GM18526 (cell line): ENCODE data around the gene DDAH1.

Experiments
- POLR2A ChIP-seq: IDR thresholded peaks from 3 replicates; pipeline ENCODE4 v1.6.1; 2011; ENCODE audit not compliant: insufficient read length; ENCODE audit errors: extremely low read depth

The DDAH1 gene

DNA sequence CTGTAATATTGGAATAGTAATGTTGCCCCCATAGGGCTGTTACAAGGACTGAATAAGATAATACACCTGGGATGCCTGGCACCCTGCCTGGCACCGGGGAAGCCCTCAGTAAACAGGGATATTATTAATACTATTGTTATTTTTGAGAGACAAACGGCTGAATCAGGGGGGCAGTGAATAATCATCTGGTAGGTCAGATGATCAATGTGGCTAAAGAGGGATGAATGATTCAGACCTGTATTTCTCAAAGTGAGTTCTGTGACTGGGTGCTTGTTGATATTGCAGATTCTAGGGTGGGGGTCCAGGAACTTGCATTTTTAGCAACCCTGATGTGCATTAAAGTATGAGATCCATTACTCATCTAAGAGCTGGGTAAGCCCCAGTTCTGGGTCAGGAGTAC, 142.3 kb downstream of the DDAH1 start:
- TF ChIP-seq POLR2A: no peak

- no peak for TF ChIP-seq POLR2A
Measured at GRCh38 chr1:85321237-85321964, 143.6 kb downstream of the DDAH1 start.

- TF ChIP-seq POLR2A: no peak
Measured at GRCh38 chr1:85320371-85321131, 144.4 kb downstream of the DDAH1 start.

DNA sequence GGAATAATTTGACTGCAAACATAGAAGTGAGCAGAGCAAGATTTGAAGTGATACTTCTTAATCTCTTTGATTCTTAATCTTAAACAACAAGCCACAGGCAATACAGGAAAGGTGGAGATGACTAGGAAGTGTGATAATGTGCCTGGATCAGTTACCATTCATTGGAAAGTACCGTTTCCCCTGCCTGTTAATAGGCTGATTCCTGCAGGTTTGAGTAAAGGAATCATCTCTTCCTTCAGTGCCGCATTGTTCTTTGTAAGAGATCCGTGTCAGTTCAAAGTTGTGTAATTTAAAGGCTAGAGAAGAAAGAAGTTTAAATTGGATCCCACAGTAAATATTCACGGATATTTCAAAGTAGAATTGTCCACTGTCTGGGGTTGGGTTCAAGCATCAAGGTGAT, 145.0 kb downstream of the DDAH1 start:
- TF ChIP-seq POLR2A: no peak

- no peak for TF ChIP-seq POLR2A
Measured at GRCh38 chr1:85319491-85319890, 145.5 kb downstream of the DDAH1 start.

GRCh38 chr1:85318217-85318616, 146.7 kb downstream of the DDAH1 start:
- TF ChIP-seq POLR2A: no peak

GRCh38 chr1:85317560-85317959, 147.4 kb downstream of the DDAH1 start:
- TF ChIP-seq POLR2A: no peak

- TF ChIP-seq POLR2A: no peak
Measured at GRCh38 chr1:85316321-85316720, 148.6 kb downstream of the DDAH1 start.

- TF ChIP-seq POLR2A: no peak
Measured at GRCh38 chr1:85315789-85316188, 149.2 kb downstream of the DDAH1 start.

DNA sequence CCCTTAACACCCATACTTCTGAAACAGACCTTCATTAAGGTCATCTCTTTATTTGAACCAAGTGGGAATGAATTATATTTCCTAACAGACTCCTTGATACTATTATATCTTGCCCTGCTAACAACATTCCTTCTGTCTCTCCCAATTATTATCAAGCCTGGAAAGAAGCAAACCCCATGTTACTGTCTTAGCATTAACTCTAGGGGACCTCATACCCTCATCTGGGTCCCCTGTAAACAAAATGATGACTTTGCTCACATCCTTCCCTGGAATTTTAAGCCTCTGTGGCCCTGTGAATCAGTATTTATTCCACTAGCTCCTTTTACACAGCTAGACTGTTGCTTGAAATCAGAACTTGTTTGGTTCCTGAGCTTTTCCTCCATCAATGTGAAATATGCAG, 150.2 kb downstream of the DDAH1 start:
- TF ChIP-seq POLR2A: no peak

DNA sequence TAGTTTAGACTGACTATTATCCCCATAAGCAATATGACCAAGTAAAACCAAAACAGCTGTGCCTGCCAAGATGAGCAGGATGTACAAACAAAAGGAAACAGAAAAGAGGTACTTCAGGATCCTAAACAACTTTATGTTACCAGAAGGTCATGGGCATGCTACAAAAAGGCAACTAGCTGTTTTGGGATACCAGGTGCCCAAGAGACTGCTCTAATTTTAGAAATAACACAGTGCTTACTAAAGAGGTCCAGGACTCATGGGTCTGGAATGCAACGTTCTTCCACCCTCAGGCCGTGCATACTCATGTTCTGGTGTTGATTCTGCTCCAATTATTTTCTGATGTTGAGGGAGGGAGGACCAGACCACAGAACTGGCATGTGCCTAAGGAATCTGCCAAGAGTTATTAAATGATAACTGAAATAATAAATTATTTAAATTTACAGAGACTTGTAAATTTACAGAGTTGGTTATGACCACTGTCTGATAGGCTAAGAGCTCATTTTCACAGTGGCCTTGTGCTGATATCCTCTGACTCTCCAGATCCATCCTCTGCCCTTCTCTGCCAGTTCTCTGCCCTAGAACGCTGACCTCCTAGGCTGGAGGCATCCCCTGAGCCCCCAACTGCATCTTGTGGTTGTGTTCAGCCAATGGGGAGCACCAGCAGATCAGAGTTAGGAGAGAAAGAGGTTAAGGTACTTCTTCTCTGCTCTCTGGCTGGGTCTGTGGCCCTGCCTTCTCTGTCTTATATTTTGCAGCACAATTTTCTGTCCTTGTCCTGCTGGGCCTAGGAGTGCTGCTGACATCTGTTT, 150.9 kb downstream of the DDAH1 start:
- TF ChIP-seq POLR2A: no peak

GRCh38 chr1:85311818-85312217, 153.1 kb downstream of the DDAH1 start:
- no peak for TF ChIP-seq POLR2A

- TF ChIP-seq POLR2A: no peak
Measured at GRCh38 chr1:85308833-85309350, 156.1 kb downstream of the DDAH1 start.

DNA sequence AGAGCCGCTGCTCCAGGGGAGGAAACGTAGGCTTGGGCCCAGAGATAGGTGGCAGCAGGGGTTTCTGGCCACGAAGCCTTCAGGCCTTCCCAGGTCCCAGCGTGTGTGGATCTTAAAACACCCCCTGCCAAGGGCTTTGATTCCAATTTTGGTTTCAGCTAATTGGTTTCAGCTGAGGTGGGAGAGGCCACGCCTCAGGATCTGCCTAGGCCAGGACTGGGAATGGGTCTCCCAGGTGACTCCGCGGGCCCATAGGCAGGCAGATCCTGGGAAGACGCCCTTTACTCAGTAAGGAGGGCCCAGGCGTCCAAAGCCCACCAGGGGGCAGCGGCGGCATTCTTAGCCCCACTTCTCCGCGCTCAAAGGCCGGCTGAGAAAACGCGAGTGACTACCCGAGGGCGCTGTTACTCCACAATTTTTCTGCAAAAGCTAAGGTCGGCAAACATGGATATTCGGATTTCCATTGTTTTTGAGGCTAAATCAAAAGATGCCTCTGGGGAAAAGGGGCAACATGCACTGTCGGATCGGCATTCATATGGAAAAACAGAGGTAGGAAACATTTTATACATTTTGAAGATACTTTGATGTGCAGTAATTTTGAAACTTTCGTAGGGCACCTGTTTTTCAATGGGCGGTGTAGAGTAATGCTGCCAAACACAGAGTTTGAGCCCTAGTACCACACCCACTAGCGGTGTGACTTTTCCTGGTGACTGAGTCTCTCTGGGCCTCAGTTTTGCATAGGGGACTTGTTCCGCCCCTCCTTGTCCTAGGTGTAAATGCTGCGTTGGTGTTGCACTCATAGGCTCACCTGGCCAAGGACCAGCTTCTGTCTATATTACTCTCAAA, 156.7 kb downstream of the DDAH1 start:
- no peak for TF ChIP-seq POLR2A

GRCh38 chr1:85306236-85306635, 158.7 kb downstream of the DDAH1 start:
- TF ChIP-seq POLR2A: no peak

DNA sequence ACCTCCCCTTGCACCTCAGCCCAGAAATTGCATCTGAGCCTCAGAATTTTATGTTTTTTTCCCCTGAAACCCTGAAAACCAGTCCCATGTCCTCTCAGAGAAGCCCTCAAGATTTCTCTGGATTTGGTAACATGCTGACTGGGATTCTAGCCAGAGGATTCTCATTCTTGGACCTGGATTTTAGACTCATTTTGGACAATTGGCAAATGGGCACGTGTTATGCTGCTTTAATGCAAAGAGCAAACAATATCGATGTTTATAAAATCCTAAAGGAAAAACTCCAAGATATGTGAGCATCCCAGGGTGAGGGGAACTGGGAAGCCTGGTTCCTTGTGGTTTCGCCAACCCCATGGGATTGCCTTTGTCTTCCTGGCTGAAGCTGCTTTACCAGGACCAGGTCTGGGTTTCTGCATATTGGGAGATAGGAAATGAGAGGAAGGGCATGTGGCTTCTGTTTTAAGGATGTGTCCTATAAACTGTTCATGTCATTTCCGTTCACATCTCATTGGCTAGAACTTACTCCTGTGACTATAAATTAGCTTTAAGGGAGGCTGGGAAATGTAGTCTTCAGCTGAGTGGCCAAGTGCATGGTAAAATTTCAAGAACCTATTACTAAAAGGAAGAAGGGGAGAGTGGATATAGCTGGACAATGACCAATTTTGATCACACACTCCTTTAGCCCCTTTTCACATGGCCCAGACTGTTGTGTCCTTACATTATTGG, 161.4 kb downstream of the DDAH1 start:
- TF ChIP-seq POLR2A: no peak
